BLaER1 (cell line): ENCODE results near the gene SMAD7.

Source experiments
- H3K27ac ChIP-seq: shearing (Covaris generic); formaldehyde crosslinking; 2 replicates; pipeline ENCODE4 v1.8.1; 2022
- H3K27me3 ChIP-seq: shearing (Covaris generic); formaldehyde crosslinking; 2 replicates; pipeline ENCODE4 v1.8.1; 2022
- H3K36me3 ChIP-seq: shearing (Covaris generic); formaldehyde crosslinking; 2 replicates; pipeline ENCODE4 v1.8.1; 2022
- H3K4me1 ChIP-seq: shearing (Covaris generic); formaldehyde crosslinking; 2 replicates; pipeline ENCODE4 v1.8.1; 2022
- H3K4me2 ChIP-seq: shearing (Covaris generic); formaldehyde crosslinking; 2 replicates; pipeline ENCODE4 v1.8.1; 2022
- H3K4me3 ChIP-seq: shearing (Covaris generic); formaldehyde crosslinking; 2 replicates; pipeline ENCODE4 v1.8.1; 2022
- H3K9ac ChIP-seq: shearing (Covaris generic); formaldehyde crosslinking; 2 replicates; pipeline ENCODE4 v1.8.1; 2022
- H3K9me3 ChIP-seq: shearing (Covaris generic); formaldehyde crosslinking; 2 replicates; pipeline ENCODE4 v1.8.1; 2022
- H4K20me1 ChIP-seq: shearing (Covaris generic); formaldehyde crosslinking; 2 replicates; pipeline ENCODE4 v1.8.1; 2022
- Cebpa-rat ChIP-seq: shearing (Covaris generic); IDR thresholded peaks from 2 replicates; pipeline ENCODE4 v1.8.1; 2022

SMAD7 gene

GRCh38 chr18:48993586-48993985 lies 42.8 kb upstream of the SMAD7 start:
- no peaks in the 10 kb centered on the region; the same call in 1 of the 2 replicates for H3K36me3 ChIP-seq
- no peaks in the 10 kb centered on the region for H3K27me3 ChIP-seq
- peaks cover 26% of the 10 kb centered on the region; the same call in 1 of the 2 replicates for H4K20me1 ChIP-seq
- no peak overlapping the region for H3K4me3 ChIP-seq
- no peak overlapping the region; the same call in 1 of the 2 replicates for H3K27ac ChIP-seq
- TF ChIP-seq Cebpa-rat: no peak
- H3K4me2 ChIP-seq: peak overlapping the region; percentile 74
- H3K4me1 ChIP-seq: peaks cover 40% of the 10 kb centered on the region
- H3K9ac ChIP-seq: no peak overlapping the region; the same call in 1 of the 2 replicates
- H3K9me3 ChIP-seq: no peaks in the 10 kb centered on the region

GRCh38 chr18:48992791-48993555 lies 42.2 kb upstream of the SMAD7 start:
- Histone ChIP-seq H3K4me3 (no peak overlapping the region), H3K27ac (peak overlapping the region; percentile 39; the same call in 1 of the 2 replicates), H3K36me3 (no peaks in the 10 kb centered on the region; the same call in 1 of the 2 replicates), H3K27me3 (no peaks in the 10 kb centered on the region), H4K20me1 (peaks cover 20% of the 10 kb centered on the region; the same call in 1 of the 2 replicates), H3K9me3 (no peaks in the 10 kb centered on the region), H3K9ac (no peak overlapping the region; the same call in 1 of the 2 replicates), H3K4me2 (peak overlapping the region; percentile 74), H3K4me1 (peaks cover 34% of the 10 kb centered on the region)
- no peak for TF ChIP-seq Cebpa-rat

- Histone ChIP-seq H4K20me1 (peaks cover 14% of the 10 kb centered on the region; the same call in 1 of the 2 replicates), H3K9ac (no peak overlapping the region), H3K4me2 (peak overlapping the region; percentile 74), H3K27ac (peak overlapping the region; percentile 39), H3K9me3 (no peaks in the 10 kb centered on the region), H3K27me3 (no peaks in the 10 kb centered on the region), H3K36me3 (no peaks in the 10 kb centered on the region; the same call in 1 of the 2 replicates), H3K4me1 (peaks cover 39% of the 10 kb centered on the region), H3K4me3 (no peak overlapping the region)
- no peak for TF ChIP-seq Cebpa-rat
Observed at GRCh38 chr18:48992133-48992532, 41.4 kb upstream of the SMAD7 start.

DNA sequence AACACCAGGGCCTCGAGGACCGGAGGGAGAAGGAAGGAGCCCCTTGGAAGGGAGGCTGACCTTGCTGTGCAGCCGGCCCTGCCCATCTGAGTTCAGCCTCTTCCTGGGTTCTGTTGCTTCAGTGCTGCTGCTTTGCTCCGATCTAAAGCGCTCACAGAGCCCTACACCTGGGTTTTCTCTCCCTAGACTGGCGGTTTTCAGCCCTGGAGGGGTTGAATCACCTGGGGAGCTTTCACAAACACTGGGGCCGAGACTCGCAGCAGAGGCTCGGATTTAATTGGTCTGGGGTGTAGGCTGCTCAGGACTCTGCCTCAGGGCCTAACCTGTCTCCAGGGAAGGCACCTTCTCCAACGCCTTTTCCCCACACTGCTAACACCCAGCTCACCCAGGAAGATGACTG lies 40.9 kb upstream of the SMAD7 start:
- H3K27ac ChIP-seq: peak overlapping the region; percentile 39; the same call in 1 of the 2 replicates
- peaks cover 43% of the 10 kb centered on the region for H3K4me1 ChIP-seq
- no peaks in the 10 kb centered on the region; the same call in 1 of the 2 replicates for H3K36me3 ChIP-seq
- H3K9me3 ChIP-seq: no peaks in the 10 kb centered on the region
- peaks cover 9% of the 10 kb centered on the region; the same call in 1 of the 2 replicates for H4K20me1 ChIP-seq
- no peak overlapping the region for H3K4me3 ChIP-seq
- H3K27me3 ChIP-seq: no peaks in the 10 kb centered on the region
- peak overlapping the region; percentile 74 for H3K4me2 ChIP-seq
- H3K9ac ChIP-seq: no peak overlapping the region
- TF ChIP-seq Cebpa-rat: no peak

DNA sequence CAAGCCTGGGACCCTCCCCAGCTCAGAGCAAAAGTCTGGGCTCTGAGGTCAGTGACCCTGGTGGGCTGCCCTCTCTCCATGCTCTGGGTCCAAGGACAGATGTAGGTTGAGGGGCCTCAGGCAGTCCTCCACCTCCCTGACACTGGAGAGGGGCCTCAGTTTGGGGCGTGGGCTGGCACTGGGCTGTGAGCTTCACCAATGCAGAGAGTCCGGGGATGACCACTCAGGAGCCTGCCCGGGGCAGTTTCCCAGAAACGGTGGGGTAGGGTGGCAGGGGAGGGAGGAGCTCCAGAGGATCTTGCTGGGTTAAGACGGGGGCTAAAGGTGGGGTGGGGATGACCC lies 40.5 kb upstream of the SMAD7 start:
- peak overlapping the region; percentile 74; the same call in 1 of the 2 replicates for H3K4me2 ChIP-seq
- no peak overlapping the region; the same call in 1 of the 2 replicates for H3K27ac ChIP-seq
- H3K4me3 ChIP-seq: no peak overlapping the region
- no peaks in the 10 kb centered on the region for H3K27me3 ChIP-seq
- H3K9ac ChIP-seq: no peak overlapping the region
- H3K36me3 ChIP-seq: no peaks in the 10 kb centered on the region; the same call in 1 of the 2 replicates
- TF ChIP-seq Cebpa-rat: no peak
- H3K4me1 ChIP-seq: peaks cover 43% of the 10 kb centered on the region
- peaks cover 8% of the 10 kb centered on the region; the same call in 1 of the 2 replicates for H4K20me1 ChIP-seq
- no peaks in the 10 kb centered on the region for H3K9me3 ChIP-seq

GRCh38 chr18:48990481-48991318 lies 39.9 kb upstream of the SMAD7 start:
- no peak for TF ChIP-seq Cebpa-rat
- H3K27me3 ChIP-seq: no peaks in the 10 kb centered on the region
- no peak overlapping the region for H3K4me2 ChIP-seq
- peaks cover 8% of the 10 kb centered on the region; the same call in 1 of the 2 replicates for H4K20me1 ChIP-seq
- no peak overlapping the region for H3K4me3 ChIP-seq
- peaks cover 43% of the 10 kb centered on the region for H3K4me1 ChIP-seq
- H3K9ac ChIP-seq: no peak overlapping the region
- no peak overlapping the region for H3K27ac ChIP-seq
- no peaks in the 10 kb centered on the region; the same call in 1 of the 2 replicates for H3K36me3 ChIP-seq
- H3K9me3 ChIP-seq: no peaks in the 10 kb centered on the region

DNA sequence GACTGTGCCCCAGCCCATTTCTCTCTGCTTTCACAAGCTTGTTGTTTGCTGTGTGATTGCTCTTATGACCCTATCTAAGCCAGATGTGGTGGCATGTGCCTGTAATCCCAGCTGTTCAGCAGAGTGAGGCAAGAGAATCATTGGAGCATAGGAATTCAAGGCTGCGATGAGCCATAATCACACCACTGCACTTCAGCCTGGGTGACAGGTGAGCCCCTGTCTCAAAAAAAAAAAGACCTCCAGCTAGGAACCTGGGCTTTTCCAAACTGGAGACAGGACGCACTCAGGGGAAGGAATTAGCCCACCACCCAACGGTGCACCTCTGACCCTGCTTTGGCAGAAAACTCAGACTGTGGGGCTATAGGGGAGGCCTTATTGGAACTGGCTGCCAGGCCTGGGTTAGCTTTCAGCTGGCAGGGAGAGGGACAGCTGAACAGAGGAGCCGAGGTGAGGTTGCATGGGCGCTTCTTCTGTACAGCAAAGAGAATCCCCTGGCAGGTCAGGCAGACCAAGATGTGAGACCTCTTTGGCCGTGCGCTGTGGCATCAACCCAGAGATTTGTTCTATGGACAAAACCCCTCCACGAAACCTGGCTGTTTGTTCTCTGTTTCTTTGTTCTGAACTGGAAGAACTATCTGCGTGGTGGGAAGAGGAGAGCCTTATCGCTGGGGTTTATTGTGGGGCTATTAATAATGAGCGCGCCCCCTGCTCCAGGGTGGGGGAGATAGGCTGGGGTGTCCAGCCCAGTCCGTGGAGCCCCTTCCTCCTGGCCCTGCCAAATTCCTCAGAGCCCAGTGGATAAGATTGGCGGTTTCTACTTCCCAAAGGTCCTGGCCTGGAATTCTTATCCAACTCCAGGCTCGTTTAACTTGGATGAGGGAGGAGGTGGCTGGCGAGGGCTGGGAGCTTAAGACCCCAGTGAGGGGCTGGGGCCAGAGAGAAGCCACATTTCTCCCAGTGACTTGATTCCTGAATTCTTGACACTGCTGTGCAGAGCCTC lies 38.8 kb upstream of the SMAD7 start:
- H3K36me3 ChIP-seq: no peaks in the 10 kb centered on the region
- no peaks in the 10 kb centered on the region for H4K20me1 ChIP-seq
- H3K9ac ChIP-seq: no peak overlapping the region
- no peak for TF ChIP-seq Cebpa-rat
- H3K27me3 ChIP-seq: no peaks in the 10 kb centered on the region
- no peak overlapping the region for H3K4me3 ChIP-seq
- H3K4me1 ChIP-seq: peaks cover 43% of the 10 kb centered on the region
- H3K27ac ChIP-seq: no peak overlapping the region
- no peak overlapping the region for H3K4me2 ChIP-seq
- H3K9me3 ChIP-seq: no peaks in the 10 kb centered on the region

GRCh38 chr18:48988508-48989303 lies 37.9 kb upstream of the SMAD7 start:
- Histone ChIP-seq H3K4me2 (no peak overlapping the region), H3K36me3 (no peaks in the 10 kb centered on the region), H3K4me1 (peaks cover 42% of the 10 kb centered on the region), H3K27ac (no peak overlapping the region), H3K9ac (no peak overlapping the region), H3K9me3 (no peaks in the 10 kb centered on the region), H3K4me3 (no peak overlapping the region), H3K27me3 (no peaks in the 10 kb centered on the region), H4K20me1 (no peaks in the 10 kb centered on the region)
- no peak for TF ChIP-seq Cebpa-rat
